Astrocyte of the cerebellum (primary cell): ENCODE results near the gene SLX9.

ENCODE experiments used
- DNase-seq: peaks from one replicate; pipeline ENCODE4 v3.0.0-alpha.2; 2011; ENCODE audit warnings: low read depth
- H3K4me3 ChIP-seq: 2 replicates; pipeline ENCODE4 v1.5.1; 2011; ENCODE audit warnings: mild to moderate bottlenecking, low read depth, low read length, moderate library complexity
- CTCF ChIP-seq: IDR thresholded peaks from 2 replicates; pipeline ENCODE4 v1.5.1; 2012; ENCODE audit warnings: low read length, low read depth, moderate library complexity, mild to moderate bottlenecking; ENCODE audit errors: missing control alignments
- in situ Hi-C: cut with HindIII; loops from 2 replicates; pipeline ENCODE4 v1.10.0; 2017; ENCODE audit warnings: low sequenced_read_pairs

Gene SLX9

DNA sequence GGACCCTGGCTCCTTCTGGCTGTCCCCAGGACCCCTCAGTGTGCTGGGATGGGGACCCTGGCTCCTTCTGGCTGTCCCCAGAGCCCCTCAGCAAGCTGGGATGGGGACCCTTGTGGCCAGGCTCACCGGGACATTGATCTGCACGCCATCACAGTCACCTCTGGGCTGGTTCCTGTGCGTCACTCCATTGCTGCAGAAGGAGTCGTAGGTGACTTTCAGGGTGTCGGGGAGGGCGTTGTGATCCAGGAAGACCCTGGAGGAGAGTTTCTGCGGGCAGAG lies 46.6 kb upstream of the SLX9 start:
- no peak for DNase-seq
- no peak overlapping the region for H3K4me3 ChIP-seq
- in situ Hi-C loops, result no loop called here
- no peak for TF ChIP-seq CTCF

DNA sequence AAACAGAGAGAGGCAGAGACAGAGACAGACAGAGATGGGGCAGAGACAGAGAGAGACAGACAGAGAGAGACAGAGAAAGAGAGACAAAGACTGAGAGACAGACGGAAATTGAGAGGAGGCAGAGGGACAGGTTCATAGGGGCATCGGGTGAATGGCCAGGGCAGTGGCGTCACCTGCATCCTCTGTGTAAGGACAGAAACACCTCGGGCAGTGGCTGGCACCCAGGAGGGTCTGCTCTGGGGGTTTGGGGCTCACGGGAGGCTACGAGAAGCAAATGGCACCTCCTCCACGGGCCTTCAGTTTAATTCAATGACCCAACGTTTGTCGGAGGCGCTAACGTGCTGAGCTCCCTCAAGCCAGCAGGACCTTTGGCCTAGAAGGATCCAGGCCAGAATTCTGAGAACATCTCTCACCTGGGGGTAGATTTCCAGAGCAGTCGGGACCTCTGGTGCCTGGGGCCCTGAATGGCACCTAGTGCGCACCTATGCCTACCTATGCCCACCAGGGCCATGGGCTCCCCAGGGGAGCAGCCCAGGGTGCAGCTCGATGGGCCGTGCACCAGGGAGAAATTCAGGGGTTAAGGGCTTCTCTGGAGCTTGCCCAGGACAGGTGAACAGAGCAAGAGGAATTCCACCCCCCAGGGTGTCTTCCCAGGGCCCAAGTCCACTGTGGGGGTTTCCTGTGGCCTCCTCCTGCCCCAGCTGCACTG lies 45.7 kb upstream of the SLX9 start:
- in situ Hi-C loops, result no loop called here
- no peak for TF ChIP-seq CTCF

DNA sequence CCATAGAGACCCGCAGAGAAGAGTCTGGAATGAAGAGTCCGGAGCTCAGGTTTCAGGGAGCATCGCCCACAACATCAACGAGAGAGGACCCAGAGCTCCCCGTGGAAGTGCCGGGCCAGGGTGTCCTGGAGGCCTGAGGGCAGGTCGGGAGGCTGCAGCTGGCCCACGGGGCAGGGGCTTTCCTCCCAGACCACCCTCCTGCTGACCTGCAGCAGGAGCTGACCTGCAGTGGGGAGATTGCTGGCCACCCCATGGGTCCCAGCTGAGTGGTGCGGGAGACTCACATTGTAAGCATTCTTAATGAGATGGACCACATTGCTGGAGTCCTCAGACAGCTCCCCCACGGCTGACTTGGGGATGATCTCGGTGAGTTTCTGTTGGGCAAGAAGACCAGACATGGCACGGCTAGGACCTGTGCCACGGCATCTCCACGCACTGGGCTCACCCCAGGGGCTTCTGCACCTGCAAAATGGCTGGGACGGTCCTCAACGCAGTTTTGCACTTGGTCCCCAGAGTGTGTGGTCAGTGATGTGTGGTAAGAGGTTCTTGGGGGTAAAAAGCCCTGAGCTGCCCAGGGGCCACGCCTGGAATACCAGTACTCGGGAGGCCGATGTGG lies 45.0 kb upstream of the SLX9 start:
- no peak for DNase-seq
- no peak for TF ChIP-seq CTCF
- in situ Hi-C loops, result no loop called here
- no peak overlapping the region for H3K4me3 ChIP-seq

More for the DNA sequence above, 45.7 kb upstream of the SLX9 start:
- no peak overlapping the region for H3K4me3 ChIP-seq
- DNase-seq, result no peak

- no peak overlapping the region for H3K4me3 ChIP-seq
- TF ChIP-seq CTCF, result no peak
- in situ Hi-C loops, result no loop called here
- no peak for DNase-seq
These were observed 44.0 kb upstream of the SLX9 start for GRCh38 chr21:44895859-44896258.

- H3K4me3 ChIP-seq, result no peak overlapping the region
- in situ Hi-C loops, result no loop called here
- no peak for DNase-seq
- no peak for TF ChIP-seq CTCF
These were observed 43.1 kb upstream of the SLX9 start for GRCh38 chr21:44896561-44897286.

DNA sequence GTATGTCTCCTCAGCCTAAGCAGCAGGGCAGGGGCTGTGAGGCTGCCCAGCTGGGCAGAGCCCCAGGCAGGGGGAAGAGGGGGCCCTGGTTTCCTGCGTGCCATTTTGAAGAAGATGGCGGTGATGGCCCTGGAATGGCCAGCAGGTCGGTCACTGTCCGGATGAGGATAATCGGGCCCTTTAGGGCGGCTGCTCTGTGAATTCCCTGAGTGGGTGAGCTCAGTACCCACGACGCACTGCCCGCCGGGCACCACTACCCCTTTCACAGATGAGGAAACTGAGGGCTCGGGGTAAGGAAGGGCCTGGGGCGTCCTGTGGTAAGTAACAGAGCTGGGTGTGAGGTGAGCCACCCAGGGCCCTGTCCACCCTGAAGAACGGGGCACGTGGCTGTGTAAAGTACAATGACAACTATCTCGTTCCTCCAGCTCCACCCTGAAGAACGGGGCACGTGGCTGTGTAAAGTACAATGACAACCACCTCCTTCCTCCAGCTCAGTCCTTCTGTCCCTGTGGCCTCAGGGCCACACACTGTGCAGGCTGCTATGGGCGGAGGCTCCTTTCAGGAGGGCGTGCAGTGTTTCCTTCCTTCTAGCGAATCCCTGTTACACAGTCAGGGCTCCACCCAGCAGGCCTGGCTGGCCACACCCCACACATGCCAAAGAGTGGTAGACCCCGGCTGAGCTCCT lies 42.4 kb upstream of the SLX9 start:
- H3K4me3 ChIP-seq, result no peak overlapping the region
- TF ChIP-seq CTCF, result no peak
- in situ Hi-C loops, result no loop called here
- no peak for DNase-seq
